OCI-LY1 (cell line): ENCODE measurements around the gene TATDN2.

Experiments
- EZH2 ChIP-seq: fragments of 200-600 bp; sonication (generic), shearing (Covaris generic); IDR thresholded peaks from 2 replicates; pipeline ENCODE4 v1.8.0; 2017; ENCODE audit warnings: borderline replicate concordance, mixed run types, mild to moderate bottlenecking, antibody characterized with exemption, low read length, moderate library complexity, mixed read lengths
- TF ChIP-seq, protein P1 (sequence below): fragments of 200-600 bp; sonication (generic), shearing (Covaris generic); IDR thresholded peaks from 2 replicates; pipeline ENCODE4 v1.5.1; 2017; ENCODE audit warnings: mild to moderate bottlenecking, antibody characterized with exemption, low read length, moderate library complexity, mixed read lengths

DNA sequence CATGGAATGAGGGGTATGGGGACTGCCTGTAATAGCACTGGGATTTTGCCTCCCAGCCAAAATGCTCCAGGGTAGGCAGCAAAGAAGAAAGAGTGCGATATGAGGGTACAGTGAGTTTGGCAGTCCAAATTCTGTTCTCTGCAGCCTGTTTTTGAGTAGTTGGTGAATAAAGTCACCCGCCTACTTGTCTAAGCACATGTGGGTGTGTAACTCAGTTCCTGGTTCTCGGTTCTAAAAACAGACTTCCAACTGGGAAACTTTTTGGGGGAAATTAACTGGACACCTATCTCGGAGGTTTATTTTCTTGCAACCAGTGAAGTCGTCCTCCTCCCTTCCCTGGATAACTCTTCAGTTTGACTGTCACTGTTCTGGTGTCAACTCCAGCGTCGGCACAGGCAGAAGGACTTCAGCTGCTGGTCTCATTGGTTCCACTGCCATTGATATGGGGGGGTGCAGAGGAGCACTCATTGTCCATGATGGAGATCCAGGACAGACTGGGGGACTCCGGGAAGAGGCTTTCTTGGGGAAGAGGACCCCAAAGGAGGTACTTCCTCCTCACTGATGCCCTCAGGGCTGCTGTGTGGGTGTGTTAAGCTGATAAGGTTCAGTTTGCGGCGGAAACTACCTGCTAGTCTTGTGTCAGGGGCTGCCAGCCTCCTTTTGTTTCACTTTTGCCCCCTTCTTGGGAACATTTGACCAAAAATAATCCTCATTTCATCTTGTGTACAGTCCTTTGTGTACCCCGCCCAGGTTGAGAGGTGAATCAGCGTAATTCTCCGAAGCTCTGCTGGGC is 31.3 kb downstream of the TATDN2 start:
- TF ChIP-seq, protein P1, sequence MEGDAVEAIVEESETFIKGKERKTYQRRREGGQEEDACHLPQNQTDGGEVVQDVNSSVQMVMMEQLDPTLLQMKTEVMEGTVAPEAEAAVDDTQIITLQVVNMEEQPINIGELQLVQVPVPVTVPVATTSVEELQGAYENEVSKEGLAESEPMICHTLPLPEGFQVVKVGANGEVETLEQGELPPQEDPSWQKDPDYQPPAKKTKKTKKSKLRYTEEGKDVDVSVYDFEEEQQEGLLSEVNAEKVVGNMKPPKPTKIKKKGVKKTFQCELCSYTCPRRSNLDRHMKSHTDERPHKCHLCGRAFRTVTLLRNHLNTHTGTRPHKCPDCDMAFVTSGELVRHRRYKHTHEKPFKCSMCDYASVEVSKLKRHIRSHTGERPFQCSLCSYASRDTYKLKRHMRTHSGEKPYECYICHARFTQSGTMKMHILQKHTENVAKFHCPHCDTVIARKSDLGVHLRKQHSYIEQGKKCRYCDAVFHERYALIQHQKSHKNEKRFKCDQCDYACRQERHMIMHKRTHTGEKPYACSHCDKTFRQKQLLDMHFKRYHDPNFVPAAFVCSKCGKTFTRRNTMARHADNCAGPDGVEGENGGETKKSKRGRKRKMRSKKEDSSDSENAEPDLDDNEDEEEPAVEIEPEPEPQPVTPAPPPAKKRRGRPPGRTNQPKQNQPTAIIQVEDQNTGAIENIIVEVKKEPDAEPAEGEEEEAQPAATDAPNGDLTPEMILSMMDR = no peak
- TF ChIP-seq EZH2 = no peak
